Left renal pelvis (tissue), 4 donors: Measurements from ENCODE around the gene SAMD15. TPM values are rescaled to one million over a fixed set of nuclear protein-coding genes. Genes with fewer than 3 reads are reported as not detected.
A peak's percentile ranks its signal among the peaks of the same experiment; 100 is the strongest.
"Not testable (repeated sequence)": the region's sequence is repeated elsewhere in the genome, so short reads cannot be mapped to it uniquely, and the experiment has no call there.

ENCODE experiments used
- DNase-seq, 4 donors: peaks; one replicate each; pipeline ENCODE4 v3.0.0-alpha.2; 2013; ENCODE audit warnings: low read depth in 4 of 4, low spot score in 3 of 4
- polyA plus RNA-seq, 4 donors: library from polyadenylated mRNA; unstranded; fragments of 120-200 nt; gene quantifications; one replicate each; pipeline ENCODE4 v1.2.1, GENCODE V29; 2013; ENCODE audit not compliant: insufficient read length in 4 of 4

SAMD15 gene
- 10 to 100 TPM in 1 of 4 donors, 1 to 10 TPM in 3; 1.5 to 10.4 (median 9.6) TPM for polyA plus RNA-seq

DNA sequence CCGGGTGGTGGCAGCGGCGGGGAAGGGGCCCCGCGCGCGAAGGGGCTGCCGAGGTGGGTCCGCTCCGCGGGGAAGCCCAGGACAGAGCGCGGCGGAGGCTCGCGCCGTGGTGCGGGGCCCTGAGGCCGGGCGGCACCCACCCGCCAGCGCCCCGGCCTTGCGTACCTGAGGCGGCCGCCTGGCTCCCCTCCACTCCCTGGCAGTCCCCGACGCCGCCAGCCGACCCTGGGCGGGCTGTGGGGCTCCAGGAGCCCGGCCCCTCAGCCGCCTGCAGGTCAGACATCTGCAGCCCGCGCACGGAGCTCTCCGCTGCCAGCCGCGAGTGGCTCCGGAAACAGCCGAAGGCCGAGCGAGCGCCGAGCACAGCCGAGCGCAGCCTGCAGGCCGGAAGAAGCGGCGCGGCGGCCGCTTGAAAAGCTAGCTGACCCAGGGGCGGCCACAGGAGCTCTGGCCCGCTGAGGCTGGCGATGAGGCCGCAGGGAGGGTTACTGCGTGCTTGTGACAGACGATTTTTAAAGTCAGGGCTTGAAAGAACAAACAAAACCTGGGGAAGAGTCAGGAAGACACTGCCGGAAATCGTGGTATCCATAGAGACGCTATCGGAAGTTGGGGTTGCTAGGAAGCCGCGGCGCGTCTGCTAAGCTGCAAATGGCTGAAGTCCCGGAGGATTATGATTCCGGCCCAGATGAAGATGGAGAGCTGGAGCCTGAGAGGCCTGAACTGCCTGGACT lies at the start of gene SAMD15, which contains the start of gene TMED8:
TSS of gene SAMD15 (plus strand) at position 609 of the 731 bp plus-strand sequence. CDS start at position 649, 40 bp downstream.
TSS of gene TMED8 (minus strand) at position 324 of the 731 bp plus-strand sequence. CDS start at position 283, 41 bp downstream.
- DNase-seq = peak; percentile 71 to 77 (median 74)

DNA sequence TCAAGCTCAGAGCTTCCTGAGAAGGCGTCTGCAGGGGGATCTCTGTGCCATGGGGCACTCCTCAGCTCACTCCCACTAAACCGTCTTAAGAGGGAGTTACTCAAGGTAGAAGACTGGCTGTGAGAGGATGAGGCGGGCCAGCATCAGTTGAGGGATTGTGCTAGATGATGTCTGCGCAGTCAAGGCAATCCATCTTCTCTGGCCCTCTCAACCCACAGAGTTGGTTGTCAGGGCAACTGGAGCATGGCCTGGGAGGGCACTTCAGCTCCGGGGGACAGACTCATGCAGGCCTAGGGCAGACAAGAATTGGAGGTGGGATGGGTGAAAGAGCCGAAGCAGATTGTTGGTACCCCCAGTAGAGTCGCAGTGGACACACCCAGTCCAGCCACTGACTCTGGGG lies 47.3 kb upstream of the SAMD15 start:
- DNase-seq = no peak

DNA sequence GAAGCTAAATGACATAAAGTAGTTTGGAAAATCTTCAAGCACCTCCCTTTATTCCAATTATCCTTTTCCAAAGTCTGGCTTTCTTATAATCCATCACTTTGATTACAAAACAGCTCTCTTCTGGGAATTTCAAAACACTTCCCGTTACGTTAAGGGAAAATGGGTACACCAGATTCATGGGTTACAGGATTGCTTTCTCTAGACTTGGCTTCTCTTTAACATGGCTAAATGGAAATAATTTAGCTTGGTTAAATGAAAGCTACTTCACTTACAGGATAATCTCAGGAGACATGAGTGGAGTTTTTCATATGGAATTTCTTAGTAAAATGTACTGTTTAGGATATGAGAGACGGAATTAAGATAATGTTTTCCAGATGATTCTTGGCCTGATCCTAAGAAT lies 41.6 kb upstream of the SAMD15 start:
- no peak for DNase-seq

DNA sequence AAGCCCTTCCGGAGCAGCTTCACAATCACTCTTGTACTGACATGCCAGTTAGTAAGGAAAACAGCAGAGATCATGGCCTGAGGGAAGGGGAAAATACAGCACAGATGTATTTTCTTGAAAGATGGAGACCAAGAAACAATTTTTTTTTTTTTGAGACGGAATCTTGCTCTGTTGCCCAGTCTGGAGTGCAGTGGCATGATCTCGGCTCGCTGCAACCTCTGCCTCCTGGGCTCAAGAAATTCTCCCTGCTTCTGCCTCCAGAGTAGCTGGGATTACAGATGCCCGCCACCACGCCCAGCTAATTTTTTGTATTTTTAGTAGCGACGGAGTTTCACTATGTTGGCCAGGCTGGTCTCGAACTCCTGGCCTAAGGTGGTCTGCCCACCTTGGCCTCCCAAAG lies 39.9 kb upstream of the SAMD15 start:
- DNase-seq = not testable (repeated sequence)

DNA sequence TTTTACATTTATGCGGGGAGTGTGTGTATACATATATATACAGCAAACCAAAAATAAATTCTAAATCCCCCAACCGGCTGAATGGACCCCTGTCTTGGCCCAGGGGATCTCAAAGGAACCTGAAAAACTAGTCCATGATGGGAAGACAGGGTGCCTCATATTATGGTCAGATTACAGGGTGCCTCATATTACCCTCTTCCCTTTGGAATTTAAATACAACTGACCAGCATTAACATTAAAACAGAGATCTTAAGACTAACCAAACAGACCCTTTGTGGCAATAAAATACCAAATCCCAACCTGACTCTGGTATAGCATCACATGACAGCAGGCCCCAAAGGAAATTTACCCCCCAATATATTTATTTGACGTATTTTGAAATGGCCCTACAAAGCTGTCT lies 39.3 kb upstream of the SAMD15 start:
- DNase-seq = no peak

DNA sequence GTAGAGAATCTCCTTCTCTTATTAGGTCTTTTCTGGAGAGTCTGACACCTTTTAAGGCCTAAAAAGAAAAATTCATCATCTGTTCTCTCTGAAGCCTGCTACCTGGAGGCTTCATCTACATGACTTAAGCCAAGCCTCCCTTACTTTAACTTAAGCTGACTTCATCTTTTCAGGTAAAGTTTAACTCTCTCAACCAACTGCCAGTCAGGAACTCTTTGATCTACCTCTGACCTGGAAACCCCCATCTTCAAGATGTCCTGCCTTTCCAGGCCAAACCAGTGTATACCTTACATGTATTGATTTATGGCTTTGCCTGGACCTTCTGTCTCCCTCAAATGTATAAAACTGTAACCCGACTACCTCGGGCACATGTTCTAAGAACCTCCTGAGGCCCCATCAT lies 38.9 kb upstream of the SAMD15 start:
- DNase-seq = no peak

DNA sequence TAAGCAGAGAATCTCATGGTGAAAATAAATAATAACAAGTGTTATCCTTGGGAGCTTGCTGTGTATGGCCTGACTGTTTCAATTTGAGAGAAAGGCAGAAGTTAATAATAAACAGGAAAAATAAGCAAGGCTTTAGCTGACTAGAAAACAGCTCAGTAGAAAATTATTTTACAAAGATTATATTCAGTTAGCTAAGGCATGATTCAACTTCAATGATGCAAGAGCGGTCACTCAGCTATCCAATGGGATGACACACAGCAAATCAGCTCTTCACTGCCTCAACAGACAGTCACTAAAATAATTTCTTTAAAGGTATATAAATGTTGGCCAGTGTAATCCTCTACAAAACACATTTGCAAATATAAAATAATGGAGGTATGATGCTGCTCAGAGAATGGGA lies 37.8 kb upstream of the SAMD15 start:
- DNase-seq = no peak

DNA sequence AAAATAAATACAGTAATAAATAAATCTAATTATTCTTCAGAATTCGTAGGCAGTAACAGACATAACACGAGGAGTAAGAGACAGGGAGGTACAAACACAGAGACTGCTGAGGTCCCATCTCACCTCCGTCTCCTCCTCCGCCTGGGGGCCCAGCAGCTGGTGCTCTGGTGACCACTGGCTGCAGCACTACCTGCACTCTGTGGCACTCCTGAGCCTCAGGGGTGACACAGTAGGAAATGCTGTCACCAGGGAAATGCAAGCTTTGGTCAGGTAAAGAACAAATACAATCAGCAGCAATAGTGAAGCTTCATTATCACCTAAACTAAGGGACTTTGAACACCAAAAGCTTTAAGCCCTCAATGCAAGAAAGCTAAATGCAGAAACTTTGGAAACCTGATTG lies 36.8 kb upstream of the SAMD15 start:
- DNase-seq = no peak

DNA sequence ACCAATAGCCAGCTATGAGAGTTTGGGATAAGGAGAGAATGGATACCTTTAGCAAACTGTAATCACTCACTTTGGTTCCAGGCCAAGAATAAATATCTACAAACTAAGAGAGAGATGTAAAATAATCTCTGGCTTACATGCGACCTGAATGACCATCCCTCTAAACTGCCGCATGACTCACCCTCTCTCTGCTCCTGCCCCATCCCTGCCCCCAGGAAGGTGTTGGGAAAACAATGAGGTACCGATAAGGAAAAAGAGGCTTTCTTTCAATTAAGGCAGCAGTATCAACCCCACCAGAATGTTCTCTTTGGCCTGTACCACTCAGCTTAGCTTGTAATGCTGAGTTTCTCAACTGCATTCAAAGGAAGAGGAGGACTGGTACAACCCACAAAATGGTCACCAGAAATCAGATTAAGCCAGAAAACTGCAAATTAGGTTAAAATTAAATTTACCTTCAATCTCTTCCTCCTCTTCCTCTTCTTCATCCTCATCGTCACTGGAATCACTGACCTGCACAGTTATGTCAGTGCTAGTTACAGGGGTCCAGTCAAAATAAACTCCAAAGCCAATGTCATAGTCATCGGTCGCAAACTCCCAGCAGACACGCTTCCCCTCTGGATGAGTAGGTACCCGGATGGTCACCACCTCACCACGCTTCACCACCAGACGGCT lies 34.3 kb upstream of the SAMD15 start:
- no peak for DNase-seq

DNA sequence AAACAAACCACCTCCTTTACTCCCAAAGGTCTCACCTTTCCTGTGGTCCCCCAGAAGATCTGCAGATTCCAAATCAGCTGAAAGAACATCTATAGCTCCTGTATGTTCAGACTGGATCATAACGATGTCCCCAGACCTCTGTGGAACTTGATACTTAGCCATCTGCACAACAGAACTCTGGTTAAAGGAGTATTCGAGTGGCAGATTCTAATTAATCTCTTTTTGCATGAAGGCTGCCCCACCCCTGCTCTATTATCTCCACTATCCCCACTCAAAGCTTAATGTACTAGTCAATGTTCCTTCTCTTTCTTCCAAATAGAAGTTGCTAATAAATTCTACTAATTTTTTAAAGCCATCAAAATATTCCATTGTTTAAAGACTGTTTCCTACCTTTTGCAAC lies 33.5 kb upstream of the SAMD15 start:
- DNase-seq = no peak

DNA sequence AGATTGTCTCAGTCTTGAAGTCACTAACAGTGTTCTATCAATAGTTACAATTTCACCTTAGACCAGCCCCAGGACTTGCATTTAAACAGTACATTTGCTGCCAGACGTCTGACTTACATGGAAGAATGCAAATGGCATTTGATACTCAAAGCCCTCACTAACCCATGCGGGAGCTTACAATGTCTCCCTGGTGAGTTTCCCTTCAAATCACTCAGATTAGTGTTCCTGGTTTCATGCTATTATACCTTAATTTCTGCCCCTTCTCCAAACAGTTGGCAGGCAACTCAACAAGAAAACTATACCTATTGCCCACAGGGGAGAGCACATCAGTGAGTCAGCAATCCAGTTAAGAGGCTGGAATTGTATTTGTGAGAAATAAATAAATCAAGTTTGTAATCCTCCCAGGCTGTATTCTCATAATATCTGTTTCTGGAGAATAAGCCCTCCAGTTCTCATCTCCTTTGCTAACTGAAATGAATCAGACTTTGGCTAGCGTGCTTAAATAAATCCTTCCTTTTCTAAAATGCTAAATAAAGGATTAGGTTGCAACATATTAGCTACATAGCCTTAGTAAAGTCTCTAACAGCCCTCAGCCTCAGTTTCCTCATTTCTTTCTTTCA lies 32.7 kb upstream of the SAMD15 start:
- no peak for DNase-seq

DNA sequence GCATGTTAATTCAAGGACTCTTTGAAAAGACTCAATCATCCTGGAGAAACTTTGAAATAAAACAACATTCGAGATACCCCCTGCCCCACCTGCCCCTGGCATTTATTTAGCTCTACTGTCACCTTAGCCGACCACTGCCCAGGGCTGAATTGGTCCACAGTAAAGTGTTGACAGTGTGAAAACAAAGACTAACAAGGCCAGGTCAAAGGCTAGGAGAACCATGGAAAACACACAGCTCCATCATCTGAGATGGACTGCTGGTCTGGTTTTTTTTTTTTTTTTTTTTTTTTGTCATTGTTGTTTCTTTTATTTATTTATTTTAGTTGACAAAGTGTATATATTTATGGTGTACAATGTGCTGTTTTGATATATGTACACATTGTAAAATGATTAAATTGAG lies 30.7 kb upstream of the SAMD15 start:
- no peak for DNase-seq

DNA sequence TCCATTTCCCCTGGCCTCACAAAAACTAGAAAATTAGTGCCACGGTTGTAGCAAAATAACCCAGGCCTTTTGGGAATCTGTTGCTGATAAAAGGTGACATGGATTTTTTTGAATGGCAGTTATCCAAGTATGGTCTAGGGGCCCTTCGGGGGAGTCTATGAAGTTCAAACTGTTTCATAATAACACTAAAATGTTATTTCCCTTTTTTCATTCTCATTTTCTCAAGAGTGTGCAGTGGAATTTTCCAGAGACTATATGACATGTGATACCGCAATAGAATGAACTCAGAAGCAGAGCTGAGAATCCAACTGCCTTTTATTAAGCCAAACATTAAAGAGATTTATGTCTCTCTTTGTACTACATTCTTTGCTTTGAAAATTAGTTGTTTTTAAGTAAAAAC lies 29.4 kb upstream of the SAMD15 start:
- DNase-seq = peak in 2 of 4 donors; percentile 12 to 21

DNA sequence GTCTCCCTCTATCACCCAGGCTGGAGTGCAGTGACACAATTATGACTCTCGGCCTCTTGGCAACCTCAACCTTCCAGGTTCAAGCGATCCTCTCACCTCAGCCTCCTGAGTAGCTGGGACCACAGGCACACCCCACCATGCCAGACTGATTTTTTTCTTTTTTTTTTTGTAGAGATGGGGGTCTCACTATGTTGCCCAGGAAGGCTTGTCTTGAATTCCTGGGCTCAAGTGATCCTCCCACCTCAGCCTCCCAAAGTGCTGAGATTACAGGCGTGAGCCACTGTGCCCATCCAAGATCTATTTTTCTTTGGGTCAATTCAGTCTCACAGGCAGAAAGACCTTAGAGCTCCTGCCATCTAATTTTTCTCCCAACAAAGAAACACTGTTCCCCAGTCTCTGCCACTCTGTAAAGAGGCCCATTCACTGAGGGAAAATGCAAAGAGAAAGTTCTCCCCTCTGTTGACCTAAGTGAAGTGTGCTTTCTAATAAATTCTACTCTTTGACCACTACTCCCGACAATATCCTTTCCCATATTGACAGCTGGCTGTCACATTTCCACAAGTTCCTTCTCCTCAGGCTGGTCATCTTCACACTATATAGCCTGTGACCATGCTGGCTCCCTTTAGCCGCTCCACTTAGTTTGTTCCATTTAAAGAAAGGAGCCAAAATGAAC lies 23.6 kb upstream of the SAMD15 start:
- no peak for DNase-seq

DNA sequence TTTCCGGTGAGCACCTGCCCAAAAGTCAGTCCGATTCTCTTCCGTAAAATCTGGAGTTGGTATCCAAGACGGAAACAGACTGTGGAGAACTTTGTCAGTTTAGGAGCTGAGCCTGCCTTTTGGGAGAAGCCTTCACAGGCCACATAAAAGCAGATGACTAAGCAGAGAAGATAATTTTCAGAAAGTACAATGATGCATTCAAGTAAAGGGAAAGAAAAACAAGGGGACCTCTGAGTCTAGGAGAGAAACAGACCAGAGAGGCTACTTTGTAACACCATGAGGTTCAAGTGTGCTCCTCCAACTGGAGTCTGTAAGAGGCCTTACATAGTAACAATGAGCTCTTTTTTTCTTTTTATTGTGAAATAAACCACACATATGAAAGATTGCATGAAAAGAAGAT lies 21.4 kb upstream of the SAMD15 start:
- no peak for DNase-seq

DNA sequence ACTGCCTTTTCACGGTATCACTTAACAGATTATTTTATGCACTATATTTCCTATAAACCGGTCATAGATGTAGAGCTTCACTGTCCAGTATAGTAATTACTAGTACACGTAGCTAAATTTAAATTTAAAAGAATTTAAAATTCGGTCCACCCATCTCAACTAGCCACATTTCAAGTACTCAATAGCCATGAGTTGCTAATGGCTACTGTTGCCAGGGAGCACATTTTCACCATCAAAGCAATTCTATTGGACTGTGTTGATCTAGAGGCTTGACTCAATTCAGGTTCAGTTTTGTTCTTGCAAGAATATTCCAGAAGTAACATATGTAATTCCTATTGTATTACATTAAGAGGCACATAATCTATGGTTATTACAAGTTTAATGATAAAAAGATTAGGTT lies 20.3 kb upstream of the SAMD15 start:
- DNase-seq = no peak

DNA sequence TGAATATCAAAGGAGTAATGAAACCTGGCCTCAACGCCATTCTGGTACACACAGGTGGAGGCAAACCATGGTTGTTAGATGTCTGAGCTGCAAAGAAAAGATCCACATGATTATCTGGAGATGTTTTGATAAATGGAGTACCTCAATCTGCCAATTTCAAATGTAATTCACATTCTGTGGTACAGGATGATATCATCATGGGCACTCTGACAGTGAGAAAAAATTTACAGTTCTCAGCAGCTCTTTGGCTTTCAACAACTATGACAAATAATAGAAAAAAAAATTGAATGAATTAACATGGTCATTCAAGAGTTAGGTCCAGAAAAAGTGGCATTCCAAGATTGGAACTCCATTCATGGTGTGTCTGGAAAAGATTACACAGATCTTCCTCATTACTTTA lies 17.6 kb upstream of the SAMD15 start:
- no peak for DNase-seq

DNA sequence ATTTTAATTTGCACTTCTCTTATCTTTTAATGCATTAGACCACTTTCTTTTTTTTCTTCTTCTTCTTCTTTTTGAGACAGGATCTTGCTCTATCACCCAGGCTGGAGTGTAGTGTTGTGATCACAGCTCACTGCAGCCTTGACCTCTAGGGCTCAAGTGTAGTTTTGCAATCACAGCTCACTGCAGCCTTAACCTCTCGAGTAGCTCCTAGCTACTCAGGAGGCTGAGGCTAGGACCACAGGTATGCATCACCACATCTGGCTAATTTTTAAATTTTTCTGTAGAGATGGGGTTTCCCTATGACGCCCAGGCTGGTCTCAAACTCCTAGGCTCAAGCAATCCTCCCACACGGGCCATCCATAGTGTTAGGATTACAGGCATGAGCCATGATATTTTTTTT lies 13.0 kb upstream of the SAMD15 start:
- DNase-seq = no peak

DNA sequence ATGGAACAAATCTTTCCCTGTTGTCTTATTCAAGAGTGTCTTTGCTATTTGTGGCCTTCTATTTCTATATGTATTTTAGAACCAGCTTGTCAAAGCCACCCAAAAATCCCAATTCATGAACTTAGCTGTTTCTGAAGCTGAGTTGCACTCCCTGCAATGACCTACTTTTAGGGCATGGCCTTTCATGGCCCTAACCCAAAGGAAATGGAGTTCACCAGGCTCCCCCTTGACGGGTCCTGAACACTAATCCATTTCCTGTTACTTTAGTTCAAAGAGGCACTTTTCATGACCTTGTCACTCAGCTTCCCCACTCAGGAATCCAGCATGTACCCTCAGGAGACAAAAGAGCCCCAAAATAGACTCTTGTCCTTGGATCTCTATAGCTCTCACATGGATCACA lies 7.9 kb upstream of the SAMD15 start:
- DNase-seq = no peak

DNA sequence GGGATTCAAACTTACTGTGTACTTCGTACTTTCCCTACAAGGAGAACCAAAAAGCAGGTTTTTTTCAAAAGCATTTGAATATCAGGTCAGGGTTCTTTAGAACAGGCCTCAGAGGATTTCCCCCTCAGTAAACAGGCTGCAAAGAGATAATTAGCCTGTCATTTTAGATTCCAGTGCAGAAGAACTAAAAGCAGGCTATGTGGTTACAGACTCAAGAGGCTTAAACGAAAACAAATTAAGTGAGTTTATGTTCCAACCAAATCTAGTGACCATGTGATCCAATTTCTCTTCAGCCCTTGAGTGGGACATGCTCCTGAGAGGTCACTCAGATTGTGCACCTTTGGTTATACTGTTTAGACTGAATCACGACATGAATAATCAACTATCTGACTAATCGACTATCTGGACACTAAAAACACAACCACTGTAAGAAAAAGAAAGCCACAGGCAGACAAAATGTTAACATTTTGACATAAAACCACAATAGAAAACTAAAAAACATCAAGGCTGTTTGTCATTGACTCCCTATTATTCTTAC lies 4.8 kb upstream of the SAMD15 start:
- DNase-seq = peak in 1 of 4 donors; percentile 27
